Astrocyte (in vitro differentiated cells and primary cell): ENCODE measurements around the gene PLCH2.

ENCODE experiments used
- CTCF ChIP-seq: IDR thresholded peaks from 2 replicates; pipeline ENCODE4 v1.5.1; 2011; ENCODE audit warnings: low read depth, mild to moderate bottlenecking, inconsistent platforms, low read length, moderate library complexity; ENCODE audit not compliant: insufficient read depth
- EZH2 ChIP-seq: IDR thresholded peaks from 2 replicates; pipeline ENCODE4 v1.6.1; 2012; ENCODE audit warnings: mild to moderate bottlenecking, low read length, inconsistent platforms; ENCODE audit not compliant: insufficient read depth

DNA sequence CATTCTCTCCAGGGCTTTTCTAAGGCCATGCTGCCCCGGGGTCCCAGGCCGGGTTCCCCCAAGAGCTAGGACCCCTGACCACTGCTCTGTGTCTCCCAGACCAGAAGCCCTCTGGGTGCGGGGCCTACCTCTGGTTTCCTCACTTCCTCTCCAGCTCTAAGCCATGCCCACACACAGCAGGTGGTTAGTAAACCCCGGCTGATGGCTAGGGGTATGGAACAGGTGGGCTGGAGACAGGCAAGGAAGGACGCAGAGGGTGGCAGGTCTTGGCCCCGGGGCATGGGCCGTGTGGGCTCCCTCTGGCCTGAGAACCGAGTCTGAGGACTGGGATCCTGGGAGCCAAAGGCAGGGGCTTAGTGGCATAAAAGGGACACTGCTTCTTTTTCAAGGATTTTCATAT, 15.9 kb upstream of the PLCH2 start:
- no peak for TF ChIP-seq EZH2
- TF ChIP-seq CTCF = no peak
